AG04450 (cell line): Measurements from ENCODE around the gene LHX2. TPM values are rescaled to one million over a fixed set of nuclear protein-coding genes. Genes with fewer than 3 reads are reported as not detected.

Experiments
- CTCF ChIA-PET: fragments of 300-600, 350-600 bp; formaldehyde crosslinking; extraction: SDS; loops from one replicate; lab custom pipeline; 2022; ENCODE audit warnings: antibody characterized with exemption, inconsistent platforms; lab: Charles Lee
- POLR2A ChIA-PET: fragments of 350-600 bp; formaldehyde crosslinking; extraction: SDS; loops from one replicate; lab custom pipeline; 2021; ENCODE audit warnings: antibody characterized with exemption, inconsistent platforms; lab: Yijun Ruan, JAX
- DNase-seq: peaks from one replicate; pipeline ENCODE4 v3.0.0-alpha.2; 2011; ENCODE audit warnings: low read depth, low spot score
- H3K27ac ChIP-seq: one replicate; pipeline ENCODE4 v1.5.1; 2012; ENCODE audit warnings: low read depth, low read length, control low read depth
- H3K27me3 ChIP-seq: one replicate; pipeline ENCODE4 v1.6.0; 2012; ENCODE audit warnings: low read length; ENCODE audit not compliant: control insufficient read depth, insufficient read depth
- H3K4me3 ChIP-seq: 2 replicates; pipeline ENCODE4 v1.5.1; 2011; ENCODE audit warnings: mild to moderate bottlenecking, low read depth, low read length, control low read depth
- H3K9me3 ChIP-seq: 2 replicates; pipeline ENCODE4 v1.5.1; 2012; ENCODE audit warnings: low read length; ENCODE audit not compliant: control insufficient read depth, insufficient read depth
- polyA plus RNA-seq: library from polyadenylated mRNA; depleted of rRNA; stranded (reverse); fragments of >200 nt; gene quantifications from 2 replicates; pipeline ENCODE4 v1.2.3, GENCODE V29; 2011
- TF ChIP-seq, protein P1 (sequence below): IDR thresholded peaks from 2 replicates; pipeline ENCODE4 v1.5.1; 2011; ENCODE audit warnings: low read depth, low read length, control low read depth, inconsistent platforms

Gene LHX2
- polyA plus RNA-seq, 1 experiment = not detected

DNA sequence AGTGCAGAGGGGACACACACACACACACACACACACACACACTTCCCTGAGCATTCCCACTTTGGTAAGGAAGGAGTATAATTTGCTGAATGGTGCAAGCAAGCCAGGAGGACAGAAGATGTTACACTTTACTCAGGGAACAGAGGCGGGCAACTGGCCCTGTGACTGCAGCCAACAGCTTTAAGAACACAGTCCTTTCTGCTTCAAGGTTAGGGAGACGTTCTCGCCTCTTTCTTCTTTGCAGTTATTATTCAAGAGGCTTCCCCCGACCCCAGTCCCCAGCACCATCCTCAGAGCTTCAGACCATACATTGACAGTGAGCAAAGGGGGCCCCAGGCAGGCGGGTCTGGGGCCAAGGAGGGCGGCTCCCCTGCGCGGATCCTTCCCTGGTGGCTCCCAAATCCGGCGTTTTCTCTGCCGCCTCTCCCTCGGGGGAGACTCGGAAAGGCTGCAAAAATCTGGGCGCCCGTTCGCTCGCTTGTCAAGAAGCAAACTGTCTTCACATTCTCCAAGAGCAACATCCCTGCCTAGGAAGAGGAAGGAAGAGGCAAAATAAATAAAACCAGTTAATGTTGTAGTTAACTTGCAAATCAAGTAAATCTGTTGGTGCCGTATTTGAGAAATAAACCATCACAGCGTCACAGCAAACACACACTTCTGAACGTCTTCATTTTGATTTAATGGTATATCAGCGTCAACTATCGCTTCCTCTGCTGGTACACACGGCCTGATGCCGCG lies 3.8 kb upstream of the LHX2 start:
- ChIA-PET CTCF (no interaction called here), POLR2A (no interaction called here)
- Histone ChIP-seq H3K27me3 (peaks cover 95% of the 10 kb centered on the region), H3K9me3 (peaks cover 14% of the 10 kb centered on the region; the same call in 1 of the 2 replicates), H3K4me3 (no peak overlapping the region), H3K27ac (no peak overlapping the region)
- TF ChIP-seq, protein P1, sequence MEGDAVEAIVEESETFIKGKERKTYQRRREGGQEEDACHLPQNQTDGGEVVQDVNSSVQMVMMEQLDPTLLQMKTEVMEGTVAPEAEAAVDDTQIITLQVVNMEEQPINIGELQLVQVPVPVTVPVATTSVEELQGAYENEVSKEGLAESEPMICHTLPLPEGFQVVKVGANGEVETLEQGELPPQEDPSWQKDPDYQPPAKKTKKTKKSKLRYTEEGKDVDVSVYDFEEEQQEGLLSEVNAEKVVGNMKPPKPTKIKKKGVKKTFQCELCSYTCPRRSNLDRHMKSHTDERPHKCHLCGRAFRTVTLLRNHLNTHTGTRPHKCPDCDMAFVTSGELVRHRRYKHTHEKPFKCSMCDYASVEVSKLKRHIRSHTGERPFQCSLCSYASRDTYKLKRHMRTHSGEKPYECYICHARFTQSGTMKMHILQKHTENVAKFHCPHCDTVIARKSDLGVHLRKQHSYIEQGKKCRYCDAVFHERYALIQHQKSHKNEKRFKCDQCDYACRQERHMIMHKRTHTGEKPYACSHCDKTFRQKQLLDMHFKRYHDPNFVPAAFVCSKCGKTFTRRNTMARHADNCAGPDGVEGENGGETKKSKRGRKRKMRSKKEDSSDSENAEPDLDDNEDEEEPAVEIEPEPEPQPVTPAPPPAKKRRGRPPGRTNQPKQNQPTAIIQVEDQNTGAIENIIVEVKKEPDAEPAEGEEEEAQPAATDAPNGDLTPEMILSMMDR = no peak
- DNase-seq = no peak

DNA sequence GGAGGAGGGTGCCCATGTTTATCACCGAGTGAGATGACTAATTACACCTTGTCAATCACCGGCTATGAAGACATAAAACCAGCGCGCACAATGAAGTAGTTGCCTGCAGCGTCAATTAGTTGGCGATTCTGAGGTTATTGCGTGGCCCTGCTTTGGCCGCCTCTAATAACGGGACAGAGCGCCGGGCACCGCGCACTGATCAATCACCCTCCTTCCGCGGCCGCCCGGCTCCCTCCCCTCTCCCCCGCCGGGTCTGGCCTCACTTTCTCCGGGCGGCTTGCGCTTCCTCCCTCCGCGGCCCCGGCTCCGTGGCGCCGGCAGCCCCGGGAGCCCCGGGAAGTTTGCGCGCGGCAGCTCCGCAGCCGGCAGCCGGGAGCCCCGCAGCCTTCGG lies 3.3 kb upstream of the LHX2 start:
- DNase-seq = no peak
- H3K4me3 ChIP-seq = no peak overlapping the region
- ChIA-PET POLR2A (no interaction called here), CTCF (no interaction called here)
- TF ChIP-seq, protein P1 = no peak
- peaks cover 18% of the 10 kb centered on the region; the same call in 1 of the 2 replicates for H3K9me3 ChIP-seq
- no peak overlapping the region for H3K27ac ChIP-seq
- H3K27me3 ChIP-seq = peaks cover 95% of the 10 kb centered on the region

DNA sequence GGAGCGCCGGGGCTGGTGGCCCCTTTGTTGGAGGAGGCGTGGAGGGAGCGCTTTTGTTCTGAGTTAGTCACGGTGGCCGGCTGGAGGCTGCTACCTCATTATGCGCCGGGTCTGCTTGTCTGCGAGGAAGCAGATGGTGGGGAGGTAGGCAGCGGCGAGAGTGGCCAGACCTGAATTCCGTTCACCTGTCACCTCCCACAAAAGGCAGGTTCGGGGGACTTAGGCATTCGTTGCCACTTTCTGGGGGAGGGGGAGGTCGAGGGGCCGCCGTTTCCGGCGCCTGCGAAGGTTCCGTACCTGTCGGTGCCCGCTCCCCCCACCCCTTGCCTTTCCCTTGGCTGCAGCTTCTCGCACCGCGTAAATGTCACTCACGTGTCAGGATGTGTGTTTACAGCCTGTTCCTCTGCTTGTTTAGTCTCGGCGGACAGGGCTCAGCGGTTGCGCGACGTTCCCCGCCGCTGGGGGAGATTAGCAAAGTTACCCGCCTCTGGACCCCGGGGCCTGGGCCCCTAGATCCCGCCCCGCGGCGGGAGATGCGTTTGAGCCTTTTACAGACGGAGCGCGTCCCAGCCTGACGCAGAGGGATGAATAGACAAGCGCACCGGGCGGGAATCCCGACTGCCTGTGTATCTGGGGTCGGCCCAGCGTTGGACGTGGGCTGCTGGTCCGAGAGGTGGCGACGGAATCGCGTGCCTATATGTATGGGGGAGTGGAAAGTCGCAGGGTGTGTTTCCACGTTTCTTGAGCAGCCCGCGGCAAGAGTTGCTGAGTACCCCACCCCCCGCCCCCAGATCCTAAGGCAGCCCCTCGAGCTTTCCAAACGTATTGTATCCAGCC lies 2.7 kb upstream of the LHX2 start:
- CTCF ChIA-PET = no interaction called here
- no peak for DNase-seq
- peaks cover 18% of the 10 kb centered on the region; the same call in 1 of the 2 replicates for H3K9me3 ChIP-seq
- TF ChIP-seq, protein P1 = no peak
- H3K27me3 ChIP-seq = peaks cover 95% of the 10 kb centered on the region
- H3K27ac ChIP-seq = no peak overlapping the region
- no peak overlapping the region for H3K4me3 ChIP-seq
- POLR2A ChIA-PET = no interaction called here

DNA sequence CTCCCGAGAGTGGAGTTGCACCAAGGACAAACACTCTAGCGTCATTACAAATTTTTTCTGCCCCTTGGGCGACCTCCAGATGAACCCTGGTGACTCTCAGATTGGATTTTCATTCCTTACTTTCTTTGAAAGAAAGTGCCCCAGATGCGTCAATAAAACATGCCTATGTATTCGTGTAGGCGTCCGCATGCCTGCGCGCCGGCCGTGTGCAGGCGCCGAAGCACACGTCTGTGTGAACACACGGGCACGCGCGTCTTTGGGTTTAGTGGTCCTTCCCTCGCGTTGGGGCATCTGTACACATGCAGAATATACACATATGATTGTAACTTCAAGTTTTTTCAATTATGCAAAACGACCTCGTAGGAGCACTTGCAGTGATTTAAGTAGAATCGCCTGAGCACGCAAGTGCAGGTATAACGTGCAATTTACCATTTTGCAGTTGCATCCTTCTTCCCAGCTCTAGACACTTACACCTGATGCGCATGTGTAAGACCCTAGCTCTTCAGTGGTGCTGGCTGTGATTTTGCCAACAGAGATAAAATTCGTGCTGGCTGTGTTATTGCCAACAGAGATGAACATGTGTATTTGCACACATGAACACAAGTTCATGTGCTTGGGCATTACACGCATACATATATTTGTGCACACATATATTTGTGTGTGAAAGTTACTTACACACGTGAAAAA lies 1.9 kb upstream of the LHX2 start:
- DNase-seq = no peak
- H3K4me3 ChIP-seq = no peak overlapping the region
- H3K27me3 ChIP-seq = peaks cover 96% of the 10 kb centered on the region
- ChIA-PET POLR2A (no interaction called here), CTCF (no interaction called here)
- TF ChIP-seq, protein P1 = no peak
- H3K9me3 ChIP-seq = peaks cover 18% of the 10 kb centered on the region; the same call in 1 of the 2 replicates
- H3K27ac ChIP-seq = no peak overlapping the region
